ENCODE measurements around the gene CAP1. TPM values are rescaled to one million over a fixed set of nuclear protein-coding genes. Genes with fewer than 3 reads are reported as not detected.

Gene CAP1
- total RNA-seq, 3 donors from 2014 or later = 244 to 285 (median 244) TPM

DNA sequence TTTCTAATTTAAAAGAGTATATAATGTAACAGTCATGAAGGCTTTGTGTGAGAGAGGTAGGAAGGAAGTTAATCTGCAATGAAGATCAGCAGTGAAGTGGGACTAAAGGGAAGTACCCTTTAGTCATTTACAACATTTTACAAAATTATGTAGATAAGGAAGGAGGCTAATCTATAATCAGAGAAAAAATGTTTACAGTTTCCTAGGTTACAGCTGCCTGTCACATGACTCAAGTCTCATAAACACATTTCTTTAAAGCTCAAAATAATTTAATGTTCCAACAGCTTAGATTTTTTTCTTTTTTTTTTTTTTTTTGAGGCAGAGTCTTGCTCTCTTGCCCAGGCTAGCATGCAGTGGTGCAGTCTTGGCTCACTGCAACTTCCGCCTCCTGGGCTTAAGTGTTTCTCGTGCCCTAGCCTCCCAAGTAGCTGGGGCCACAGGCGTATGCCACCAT lies 26.2 kb upstream of the CAP1 start:
- H3K27me3 ChIP-seq = no peaks in the 10 kb centered on the region
- DNase-seq (ENCODE audit: low spot score in 2 of 2) = no peak
- no peak overlapping the region for H3K27ac ChIP-seq
- no peak overlapping the region for H3K4me3 ChIP-seq
- no peaks in the 10 kb centered on the region for H3K4me1 ChIP-seq
- no peaks in the 10 kb centered on the region for H3K36me3 ChIP-seq
- TF ChIP-seq POLR2A (IDR thresholded peaks at IDR 0.05) (no peak), POLR2AphosphoS5 (IDR thresholded peaks at IDR 0.05) (no peak)
- TF ChIP-seq, protein P1, sequence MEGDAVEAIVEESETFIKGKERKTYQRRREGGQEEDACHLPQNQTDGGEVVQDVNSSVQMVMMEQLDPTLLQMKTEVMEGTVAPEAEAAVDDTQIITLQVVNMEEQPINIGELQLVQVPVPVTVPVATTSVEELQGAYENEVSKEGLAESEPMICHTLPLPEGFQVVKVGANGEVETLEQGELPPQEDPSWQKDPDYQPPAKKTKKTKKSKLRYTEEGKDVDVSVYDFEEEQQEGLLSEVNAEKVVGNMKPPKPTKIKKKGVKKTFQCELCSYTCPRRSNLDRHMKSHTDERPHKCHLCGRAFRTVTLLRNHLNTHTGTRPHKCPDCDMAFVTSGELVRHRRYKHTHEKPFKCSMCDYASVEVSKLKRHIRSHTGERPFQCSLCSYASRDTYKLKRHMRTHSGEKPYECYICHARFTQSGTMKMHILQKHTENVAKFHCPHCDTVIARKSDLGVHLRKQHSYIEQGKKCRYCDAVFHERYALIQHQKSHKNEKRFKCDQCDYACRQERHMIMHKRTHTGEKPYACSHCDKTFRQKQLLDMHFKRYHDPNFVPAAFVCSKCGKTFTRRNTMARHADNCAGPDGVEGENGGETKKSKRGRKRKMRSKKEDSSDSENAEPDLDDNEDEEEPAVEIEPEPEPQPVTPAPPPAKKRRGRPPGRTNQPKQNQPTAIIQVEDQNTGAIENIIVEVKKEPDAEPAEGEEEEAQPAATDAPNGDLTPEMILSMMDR (IDR thresholded peaks at IDR 0.05) = no peak
- H3K9me3 ChIP-seq = no peaks in the 10 kb centered on the region
- intact Hi-C loops (cut with DNase I; ENCODE audit: low total_unique reads) = no loop called here

- intact Hi-C loops (cut with DNase I; ENCODE audit: low total_unique reads) = no loop called here
- Histone ChIP-seq H3K27ac (no peak overlapping the region), H3K36me3 (no peaks in the 10 kb centered on the region), H3K9me3 (no peaks in the 10 kb centered on the region), H3K27me3 (no peaks in the 10 kb centered on the region), H3K4me1 (no peaks in the 10 kb centered on the region), H3K4me3 (no peak overlapping the region)
- TF ChIP-seq, protein P1 (IDR thresholded peaks at IDR 0.05) = no peak
- TF ChIP-seq POLR2AphosphoS5 (IDR thresholded peaks at IDR 0.05) = no peak
- TF ChIP-seq POLR2A (IDR thresholded peaks at IDR 0.05) = no peak
- no peak for DNase-seq (ENCODE audit: low spot score in 2 of 2)
Observed at GRCh38 chr1:40014812-40015594, 25.5 kb upstream of the CAP1 start.

DNA sequence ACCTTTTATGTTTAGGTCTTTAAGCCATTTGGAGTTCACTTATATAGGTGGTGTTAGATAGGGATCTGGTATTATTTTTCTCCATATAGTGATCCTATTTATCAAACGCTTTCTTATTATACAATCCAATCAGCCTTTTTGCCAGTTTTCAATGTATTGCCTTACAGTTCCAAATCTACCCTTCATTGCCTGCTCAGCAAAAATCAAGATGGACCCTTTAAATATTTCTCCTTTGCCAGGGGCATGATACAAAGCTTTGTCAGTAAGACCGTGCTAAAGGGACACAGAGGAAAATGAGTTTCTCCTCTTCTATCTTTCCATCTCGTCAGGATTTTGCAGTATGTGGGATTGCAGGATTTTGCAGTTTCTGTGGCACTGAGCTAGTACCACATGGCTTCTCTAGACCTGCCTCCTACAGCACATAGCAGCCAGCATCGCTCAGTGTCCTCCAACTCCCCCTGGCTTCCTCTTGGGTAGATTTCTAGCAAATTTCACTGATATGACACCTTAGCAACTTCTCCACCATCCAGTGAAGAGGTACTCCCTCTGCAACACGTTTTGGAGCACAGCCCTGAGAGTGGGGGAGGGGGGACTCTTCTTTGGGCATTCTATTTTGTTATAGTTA lies 22.5 kb upstream of the CAP1 start:
- Histone ChIP-seq H3K36me3 (no peaks in the 10 kb centered on the region), H3K4me3 (no peak overlapping the region), H3K9me3 (no peaks in the 10 kb centered on the region), H3K4me1 (no peaks in the 10 kb centered on the region), H3K27ac (no peak overlapping the region), H3K27me3 (no peaks in the 10 kb centered on the region)
- TF ChIP-seq, protein P1 (IDR thresholded peaks at IDR 0.05) = no peak
- TF ChIP-seq POLR2AphosphoS5 (IDR thresholded peaks at IDR 0.05) (no peak), POLR2A (IDR thresholded peaks at IDR 0.05) (no peak)
- DNase-seq (ENCODE audit: low spot score in 2 of 2) = no peak
- intact Hi-C loops (cut with DNase I; ENCODE audit: low total_unique reads) = no loop called here

GRCh38 chr1:40020447-40021085 lies 20.0 kb upstream of the CAP1 start:
- Histone ChIP-seq H3K36me3 (no peaks in the 10 kb centered on the region), H3K4me3 (no peak overlapping the region), H3K9me3 (peaks cover 0 to 4% of the 10 kb centered on the region in 2 donors), H3K27me3 (no peaks in the 10 kb centered on the region), H3K4me1 (no peaks in the 10 kb centered on the region), H3K27ac (no peak overlapping the region)
- TF ChIP-seq POLR2AphosphoS5 (IDR thresholded peaks at IDR 0.05) = no peak
- TF ChIP-seq, protein P1 (IDR thresholded peaks at IDR 0.05) = no peak
- no peak for TF ChIP-seq POLR2A (IDR thresholded peaks at IDR 0.05)
- intact Hi-C loops (cut with DNase I; ENCODE audit: low total_unique reads) = no loop called here
- DNase-seq (ENCODE audit: low spot score in 2 of 2) = no peak
